GM06990 (cell line): ENCODE measurements around the gene C6orf52.

Experiments used
- DNase-seq: peaks from one replicate; pipeline ENCODE4 v3.0.0-alpha.2; 2011; ENCODE audit not compliant: insufficient read length; ENCODE audit errors: extremely low read depth
- H3K27me3 ChIP-seq: replicated peaks from 2 replicates; pipeline ENCODE4 v1.6.0; 2011; ENCODE audit warnings: low read length; ENCODE audit not compliant: control insufficient read depth, insufficient read depth
- H3K36me3 ChIP-seq: 2 replicates; pipeline ENCODE4 v1.5.1; 2011; ENCODE audit warnings: low read length; ENCODE audit not compliant: control insufficient read depth, insufficient read depth
- H3K4me3 ChIP-seq: replicated peaks from 2 replicates; pipeline ENCODE4 v1.5.1; 2011; ENCODE audit warnings: low read depth, mild to moderate bottlenecking, control low read depth, low read length
- TF ChIP-seq, protein P1 (sequence below): IDR thresholded peaks from 2 replicates; pipeline ENCODE4 v1.5.1; 2011; ENCODE audit warnings: low read length, control low read depth, mild to moderate bottlenecking, inconsistent platforms; ENCODE audit not compliant: insufficient read depth, poor library complexity, severe bottlenecking

The C6orf52 gene

GRCh38 chr6:10655508-10656055 lies 38.8 kb downstream of the C6orf52 start:
- no peak for DNase-seq
- TF ChIP-seq, protein P1, sequence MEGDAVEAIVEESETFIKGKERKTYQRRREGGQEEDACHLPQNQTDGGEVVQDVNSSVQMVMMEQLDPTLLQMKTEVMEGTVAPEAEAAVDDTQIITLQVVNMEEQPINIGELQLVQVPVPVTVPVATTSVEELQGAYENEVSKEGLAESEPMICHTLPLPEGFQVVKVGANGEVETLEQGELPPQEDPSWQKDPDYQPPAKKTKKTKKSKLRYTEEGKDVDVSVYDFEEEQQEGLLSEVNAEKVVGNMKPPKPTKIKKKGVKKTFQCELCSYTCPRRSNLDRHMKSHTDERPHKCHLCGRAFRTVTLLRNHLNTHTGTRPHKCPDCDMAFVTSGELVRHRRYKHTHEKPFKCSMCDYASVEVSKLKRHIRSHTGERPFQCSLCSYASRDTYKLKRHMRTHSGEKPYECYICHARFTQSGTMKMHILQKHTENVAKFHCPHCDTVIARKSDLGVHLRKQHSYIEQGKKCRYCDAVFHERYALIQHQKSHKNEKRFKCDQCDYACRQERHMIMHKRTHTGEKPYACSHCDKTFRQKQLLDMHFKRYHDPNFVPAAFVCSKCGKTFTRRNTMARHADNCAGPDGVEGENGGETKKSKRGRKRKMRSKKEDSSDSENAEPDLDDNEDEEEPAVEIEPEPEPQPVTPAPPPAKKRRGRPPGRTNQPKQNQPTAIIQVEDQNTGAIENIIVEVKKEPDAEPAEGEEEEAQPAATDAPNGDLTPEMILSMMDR = no peak

DNA sequence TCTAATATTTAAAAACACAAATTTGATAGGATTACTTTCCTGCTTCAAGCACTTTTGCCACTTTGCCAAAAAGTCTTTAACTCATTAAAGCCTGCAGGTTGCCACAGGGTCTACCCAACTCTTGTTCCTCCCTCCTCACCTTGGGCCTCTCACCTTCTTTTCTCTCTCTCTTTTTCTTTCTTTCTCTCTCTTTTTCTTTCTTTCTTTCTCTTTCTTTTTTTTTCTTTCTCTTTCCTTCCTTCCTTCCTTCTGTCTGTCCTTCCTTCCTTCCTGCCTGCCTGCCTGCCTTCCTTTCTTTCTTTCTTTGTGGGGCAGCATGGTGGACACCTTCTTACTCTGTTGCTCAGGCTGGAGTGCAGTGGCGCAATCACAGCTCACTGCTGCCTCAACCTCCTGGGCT lies 50.2 kb downstream of the C6orf52 start:
- Histone ChIP-seq H3K36me3 (no peaks in the 10 kb centered on the region), H3K4me3 (no peak overlapping the region), H3K27me3 (no peaks in the 10 kb centered on the region)
- DNase-seq = no peak
- TF ChIP-seq, protein P1 = no peak

More at GRCh38 chr6:10655508-10656055, 38.8 kb downstream of the C6orf52 start:
- Histone ChIP-seq H3K36me3 (no peaks in the 10 kb centered on the region), H3K4me3 (no peak overlapping the region), H3K27me3 (no peaks in the 10 kb centered on the region)

GRCh38 chr6:10643201-10643651 lies 51.2 kb downstream of the C6orf52 start:
- no peak for DNase-seq
- H3K27me3 ChIP-seq = no peaks in the 10 kb centered on the region
- H3K36me3 ChIP-seq = no peaks in the 10 kb centered on the region
- TF ChIP-seq, protein P1 = no peak
- no peak overlapping the region for H3K4me3 ChIP-seq

- TF ChIP-seq, protein P1 = no peak
- H3K4me3 ChIP-seq = no peak overlapping the region
- H3K27me3 ChIP-seq = no peaks in the 10 kb centered on the region
- DNase-seq = no peak
- no peaks in the 10 kb centered on the region for H3K36me3 ChIP-seq
Measured at GRCh38 chr6:10641528-10641927, 52.9 kb downstream of the C6orf52 start.

DNA sequence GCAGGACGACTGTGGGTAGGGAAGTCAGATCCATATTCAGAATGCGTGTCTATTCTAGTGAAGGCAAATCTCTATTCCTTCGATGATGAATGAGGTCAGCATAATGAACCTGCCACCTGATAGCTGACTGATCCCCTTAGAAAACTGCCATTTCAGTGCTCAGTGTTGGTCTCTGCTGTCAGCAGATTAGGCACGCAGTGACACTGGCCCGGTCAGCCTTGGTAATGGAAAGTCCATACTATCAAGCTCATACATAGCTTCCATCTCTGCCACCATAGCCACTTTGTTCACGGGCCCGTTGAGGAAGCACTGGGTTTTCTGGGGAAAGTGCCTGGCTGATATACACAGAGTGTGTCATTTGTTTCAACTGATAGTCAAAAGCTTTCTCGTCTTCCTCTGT lies 54.0 kb downstream of the C6orf52 start:
- H3K4me3 ChIP-seq = no peak overlapping the region
- no peak for DNase-seq
- TF ChIP-seq, protein P1 = no peak
- no peaks in the 10 kb centered on the region for H3K27me3 ChIP-seq
- H3K36me3 ChIP-seq = no peaks in the 10 kb centered on the region

- DNase-seq = peak; percentile 30
- Histone ChIP-seq H3K4me3 (no peak overlapping the region), H3K36me3 (no peaks in the 10 kb centered on the region), H3K27me3 (no peaks in the 10 kb centered on the region)
- TF ChIP-seq, protein P1 = no peak
Measured at GRCh38 chr6:10633216-10633615, 61.2 kb downstream of the C6orf52 start.
